GM23248 (cell line): ENCODE data around the gene NEDD4L. TPM values are rescaled to one million over a fixed set of nuclear protein-coding genes. Genes with fewer than 3 reads are reported as not detected.
"Not testable (repeated sequence)": the region's sequence is repeated elsewhere in the genome, so short reads cannot be mapped to it uniquely, and the experiment has no call there.

ENCODE experiments used
- DNase-seq: peaks from one replicate; pipeline ENCODE4 v3.0.0-alpha.2; 2015
- H2AFZ ChIP-seq: fragments of 200-600 bp; sonication (generic); 2 replicates; pipeline ENCODE4 v1.6.1; 2016; ENCODE audit warnings: antibody characterized with exemption
- H3F3A ChIP-seq: fragments of 200-600 bp; sonication (generic); 2 replicates; pipeline ENCODE4 v1.6.1; 2016; ENCODE audit warnings: mild to moderate bottlenecking, antibody characterized with exemption, mixed run types; ENCODE audit not compliant: insufficient read depth
- H3K27ac ChIP-seq: fragments of 200-600 bp; sonication (generic); 2 replicates; pipeline ENCODE4 v1.5.1; 2016; ENCODE audit warnings: mild to moderate bottlenecking
- H3K27me3 ChIP-seq: fragments of 200-600 bp; sonication (generic); replicated peaks from 2 replicates; pipeline ENCODE4 v1.6.1; 2016; ENCODE audit warnings: mild to moderate bottlenecking; ENCODE audit not compliant: insufficient read depth
- H3K36me3 ChIP-seq: fragments of 200-600 bp; sonication (generic); 2 replicates; pipeline ENCODE4 v1.6.1; 2016; ENCODE audit warnings: low read depth, mild to moderate bottlenecking
- H3K4me1 ChIP-seq: fragments of 200-600 bp; sonication (generic); 2 replicates; pipeline ENCODE4 v1.6.1; 2016; ENCODE audit warnings: mild to moderate bottlenecking; ENCODE audit not compliant: insufficient read depth
- H3K4me2 ChIP-seq: fragments of 200-600 bp; sonication (generic); one replicate; pipeline ENCODE4 v1.6.1; 2016; ENCODE audit warnings: mild to moderate bottlenecking; ENCODE audit not compliant: unreplicated experiment
- H3K4me3 ChIP-seq: fragments of 200-600 bp; sonication (generic); 2 replicates; pipeline ENCODE4 v1.5.1; 2016; ENCODE audit warnings: mild to moderate bottlenecking
- H3K79me2 ChIP-seq: fragments of 200-600 bp; sonication (generic); 2 replicates; pipeline ENCODE4 v1.6.1; 2016; ENCODE audit warnings: mild to moderate bottlenecking; ENCODE audit not compliant: insufficient read depth
- H3K9ac ChIP-seq: fragments of 200-600 bp; sonication (generic); 2 replicates; pipeline ENCODE4 v1.6.1; 2016; ENCODE audit warnings: mild to moderate bottlenecking
- H3K9me2 ChIP-seq: fragments of 200-600 bp; sonication (generic); 2 replicates; pipeline ENCODE4 v1.6.1; 2016; ENCODE audit warnings: mixed run types, mild to moderate bottlenecking, moderate library complexity; ENCODE audit not compliant: insufficient read depth
- H3K9me3 ChIP-seq: fragments of 200-600 bp; sonication (generic); one replicate; pipeline ENCODE4 v1.6.1; 2017; ENCODE audit warnings: low read depth
- H4K20me1 ChIP-seq: fragments of 200-600 bp; sonication (generic); 2 replicates; pipeline ENCODE4 v1.6.0; 2016; ENCODE audit not compliant: insufficient read depth
- EZH2 ChIP-seq: fragments of 200-600 bp; sonication (generic); IDR thresholded peaks from 2 replicates; pipeline ENCODE4 v1.6.1; 2018; ENCODE audit warnings: antibody characterized with exemption, mild to moderate bottlenecking; ENCODE audit not compliant: insufficient read depth, poor library complexity, severe bottlenecking
- EZH2phosphoT487 ChIP-seq: fragments of 200-600 bp; sonication (generic); IDR thresholded peaks from 2 replicates; pipeline ENCODE4 v1.6.1; 2018; ENCODE audit warnings: antibody characterized with exemption, moderate library complexity, mild to moderate bottlenecking, low read depth; ENCODE audit not compliant: insufficient read depth
- WGBS, 2 experiments: methylation state at CpG; one replicate each; pipeline ENCODE4 v1.1.6; 2015 to 2017; ENCODE audit warnings: low lambda C conversion rate in 2 of 2, low coverage in 1 of 2; ENCODE audit errors: missing lambda C conversion rate in 2 of 2; 5-methylcytosine and 5-hydroxymethylcytosine counted together
- in situ Hi-C: fragments of 300-500 bp; cut with MboI; formaldehyde crosslinking; loops from 2 replicates; pipeline ENCODE4 v1.15.0; 2020
- polyA plus RNA-seq: library from polyadenylated mRNA; unstranded; fragments of >200 nt; fragmentation: Nextera tagmentation; extraction: Ambion mirVana; gene quantifications from 2 replicates; pipeline ENCODE4 v1.2.1, GENCODE V29; 2016
- total RNA-seq: library from RNA; depleted of rRNA; stranded (reverse); fragments of >200 nt; shearing (Covaris generic); gene quantifications from 2 replicates; pipeline ENCODE4 v1.2.3, GENCODE V29; 2014

Gene NEDD4L
- total and polyA plus RNA-seq, 2 experiments from 2014 or later = 3.7 to 6.1 TPM

DNA sequence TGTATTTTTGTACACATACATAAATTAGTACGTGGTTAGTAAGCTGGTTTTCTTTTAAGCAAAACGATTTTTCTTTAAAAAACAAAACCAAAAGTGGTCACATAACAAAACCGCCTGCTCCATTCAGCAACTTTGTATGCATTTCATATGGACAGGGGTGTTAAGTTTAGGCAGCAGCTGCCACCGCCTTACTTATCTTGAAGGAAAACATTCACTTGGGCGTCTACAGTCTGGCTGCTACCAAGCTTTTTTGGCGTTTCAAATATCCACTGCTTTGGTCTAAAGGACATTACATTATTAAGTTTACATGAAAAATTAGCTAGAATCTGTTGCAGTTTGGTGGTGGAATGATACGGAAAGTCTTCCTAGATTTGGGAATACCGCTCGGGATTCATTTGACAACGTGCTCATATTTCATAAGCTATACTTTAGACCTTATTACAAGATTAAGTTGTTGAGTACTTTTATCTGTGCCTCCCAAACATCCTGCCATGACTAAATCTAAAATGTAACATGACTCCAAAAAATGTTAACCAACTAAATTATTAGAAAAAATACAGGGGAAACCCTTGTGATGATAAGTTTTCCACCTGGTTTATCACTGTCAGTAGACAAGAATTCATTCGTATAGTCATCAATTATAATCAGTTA, 214.8 kb downstream of the NEDD4L start:
- Histone ChIP-seq H3K36me3 (no peaks in the 10 kb centered on the region), H3K9me2 (no peaks in the 10 kb centered on the region), H3F3A (peaks cover 3% of the 10 kb centered on the region; the same call in 1 of the 2 replicates), H3K4me2 (no peak overlapping the region), H3K27me3 (no peaks in the 10 kb centered on the region), H3K27ac (no peak overlapping the region), H2AFZ (no peak overlapping the region), H4K20me1 (no peaks in the 10 kb centered on the region), H3K9ac (no peak overlapping the region), H3K79me2 (no peaks in the 10 kb centered on the region), H3K4me1 (no peaks in the 10 kb centered on the region), H3K9me3 (no peaks in the 10 kb centered on the region), H3K4me3 (no peak overlapping the region)
- in situ Hi-C loops = no loop called here
- no peak for DNase-seq
- TF ChIP-seq EZH2 = no peak
- no peak for TF ChIP-seq EZH2phosphoT487
- 88 to 90% methylated on average over 11 of the region's 11 CpGs for WGBS, 2 experiments

DNA sequence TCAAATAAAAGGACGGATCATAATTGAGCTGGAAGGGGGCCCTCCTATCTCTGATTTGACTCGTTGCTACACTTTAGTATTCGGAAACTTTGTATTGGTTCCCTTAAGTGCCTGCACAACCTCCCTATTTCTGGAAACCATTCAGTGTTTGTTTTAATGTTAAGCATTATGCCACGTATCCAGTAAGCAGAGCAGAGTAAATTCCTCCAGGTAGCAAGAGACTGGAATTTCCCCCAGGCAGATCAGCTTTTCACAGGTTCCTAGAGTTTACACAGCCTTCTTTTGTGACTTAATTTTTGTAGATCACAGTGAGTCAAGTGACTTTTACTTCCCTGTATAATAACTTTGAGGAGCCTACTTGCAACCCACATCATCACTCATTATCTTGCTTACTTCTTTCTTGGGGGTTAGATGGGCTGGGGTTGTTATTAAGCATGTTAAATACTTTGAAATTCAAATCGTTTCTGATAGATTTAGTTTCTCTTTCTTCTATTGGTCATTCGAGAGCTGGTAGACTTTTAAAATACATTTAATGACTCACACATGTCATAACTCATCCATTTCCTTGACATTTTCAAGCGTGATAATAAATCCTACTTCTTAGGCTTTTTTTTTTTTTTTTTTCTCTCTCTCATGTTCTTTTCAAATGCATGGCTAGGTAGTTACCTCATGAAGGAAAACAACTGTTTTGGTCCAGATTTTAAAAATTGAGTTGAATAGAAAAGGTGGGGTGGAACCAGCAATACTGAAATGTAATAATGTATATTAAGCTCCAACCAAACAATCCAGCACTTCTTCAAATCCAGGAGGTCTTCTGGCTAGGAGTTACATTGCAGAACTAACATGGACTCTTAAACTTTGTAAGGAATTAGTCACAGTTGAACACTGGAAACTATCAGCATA, 219.3 kb downstream of the NEDD4L start:
- Histone ChIP-seq H3K4me2 (no peak overlapping the region), H3K9ac (no peak overlapping the region), H4K20me1 (no peaks in the 10 kb centered on the region), H3K9me3 (no peaks in the 10 kb centered on the region), H3K27me3 (no peaks in the 10 kb centered on the region), H3K4me1 (peaks cover 18% of the 10 kb centered on the region), H3K36me3 (no peaks in the 10 kb centered on the region), H3K9me2 (no peaks in the 10 kb centered on the region), H3F3A (peaks cover 27% of the 10 kb centered on the region), H2AFZ (no peak overlapping the region), H3K79me2 (no peaks in the 10 kb centered on the region), H3K27ac (no peak overlapping the region), H3K4me3 (no peak overlapping the region)
- DNase-seq = peak; percentile 15
- 83 to 84% methylated on average over 7 of the region's 7 CpGs for WGBS, 2 experiments
- TF ChIP-seq EZH2 (no peak), EZH2phosphoT487 (no peak)
- in situ Hi-C loops = no loop called here

DNA sequence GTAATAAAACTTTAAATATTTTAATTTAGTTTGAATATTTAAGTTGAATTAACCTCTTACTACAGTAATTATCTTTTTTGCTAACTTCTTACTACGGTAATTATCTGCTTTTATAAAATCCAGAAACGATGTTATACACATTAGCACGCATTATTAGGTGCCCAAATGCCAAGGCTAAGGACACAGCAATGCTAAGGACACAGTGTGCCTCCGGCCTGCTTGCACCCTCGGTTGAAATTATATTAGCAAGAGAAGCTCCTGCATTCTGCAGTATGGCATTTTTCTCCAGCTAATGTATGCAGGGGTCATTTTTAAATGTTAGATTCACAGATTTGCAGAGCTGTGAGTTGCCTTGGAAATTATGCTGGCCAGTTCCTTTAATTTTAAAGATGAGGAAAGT, 220.0 kb downstream of the NEDD4L start:
- Histone ChIP-seq H3F3A (peaks cover 32% of the 10 kb centered on the region), H3K9ac (no peak overlapping the region), H2AFZ (no peak overlapping the region), H3K36me3 (no peaks in the 10 kb centered on the region), H3K4me2 (no peak overlapping the region), H4K20me1 (no peaks in the 10 kb centered on the region), H3K4me1 (peaks cover 26% of the 10 kb centered on the region), H3K9me3 (no peaks in the 10 kb centered on the region), H3K4me3 (no peak overlapping the region), H3K27me3 (no peaks in the 10 kb centered on the region), H3K9me2 (no peaks in the 10 kb centered on the region), H3K79me2 (no peaks in the 10 kb centered on the region), H3K27ac (no peak overlapping the region)
- WGBS, 2 experiments = 94 to 95% methylated on average over 5 of the region's 5 CpGs
- TF ChIP-seq EZH2phosphoT487 (no peak), EZH2 (no peak)
- in situ Hi-C loops = no loop called here
- DNase-seq = no peak

DNA sequence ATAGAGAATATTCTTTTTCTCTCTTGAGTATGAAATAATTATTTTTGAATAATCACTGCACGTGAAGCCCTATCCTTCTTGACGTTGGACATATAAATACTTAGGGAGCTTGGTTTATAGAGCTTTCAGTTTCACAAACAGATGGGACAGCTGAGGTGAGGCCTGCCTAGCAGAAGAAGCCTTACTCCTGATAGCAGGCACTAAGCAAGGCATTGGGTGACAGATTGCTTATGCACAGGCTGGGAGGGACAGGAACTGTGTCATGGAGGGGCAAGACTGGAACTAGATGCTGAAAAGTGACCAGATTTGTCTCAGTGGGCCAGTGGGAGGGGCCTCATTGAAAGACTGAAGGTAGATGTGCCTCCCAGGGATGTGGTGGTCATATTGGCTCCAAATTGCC, 220.8 kb downstream of the NEDD4L start:
- Histone ChIP-seq H3K4me3 (no peak overlapping the region), H3K27ac (no peak overlapping the region), H3K79me2 (no peaks in the 10 kb centered on the region), H3K9ac (no peak overlapping the region), H2AFZ (no peak overlapping the region), H3K36me3 (no peaks in the 10 kb centered on the region), H3K27me3 (no peaks in the 10 kb centered on the region), H3K9me3 (no peaks in the 10 kb centered on the region), H3K9me2 (no peaks in the 10 kb centered on the region), H4K20me1 (no peaks in the 10 kb centered on the region), H3K4me2 (no peak overlapping the region), H3F3A (peaks cover 39% of the 10 kb centered on the region), H3K4me1 (peaks cover 32% of the 10 kb centered on the region)
- TF ChIP-seq EZH2phosphoT487 (no peak), EZH2 (no peak)
- in situ Hi-C loops = no loop called here
- no peak for DNase-seq
- 79% methylated on average over 2 of the region's 2 CpGs for WGBS, 2 experiments

DNA sequence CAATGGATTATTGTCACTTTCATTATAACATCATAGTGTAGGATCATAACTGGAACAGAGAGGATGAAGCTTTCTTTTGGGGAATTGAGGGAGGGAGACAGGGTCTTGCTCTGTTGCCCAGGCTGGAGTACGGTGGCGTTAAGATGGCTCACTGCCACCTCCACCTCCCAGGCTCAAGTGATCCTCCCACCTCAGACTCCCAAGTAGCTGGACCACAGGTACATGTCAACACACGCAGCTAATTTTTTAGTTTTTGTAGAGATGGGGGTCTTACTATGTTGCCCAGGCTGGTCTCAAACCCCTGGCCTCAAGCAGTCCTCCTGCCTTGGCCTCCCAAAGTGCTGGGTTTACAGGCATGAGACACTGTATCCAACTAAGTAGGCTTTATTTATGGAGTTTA, 221.5 kb downstream of the NEDD4L start:
- H3K4me3 ChIP-seq, H3K36me3 ChIP-seq, H3K4me2 ChIP-seq, H4K20me1 ChIP-seq, H3K9me2 ChIP-seq, in situ Hi-C loops, H3K79me2 ChIP-seq, DNase-seq, H3K27ac ChIP-seq, H2AFZ ChIP-seq, H3K9ac ChIP-seq, H3K9me3 ChIP-seq, H3K27me3 ChIP-seq: not testable (repeated sequence)
- H3F3A ChIP-seq = peaks cover 40% of the 10 kb centered on the region
- WGBS, 2 experiments = 88 to 94% methylated on average over 3 of the region's 3 CpGs
- H3K4me1 ChIP-seq = peaks cover 32% of the 10 kb centered on the region
